Ovary (tissue), 9 donors: ENCODE measurements around the gene NPHP4. TPM values are rescaled to one million over a fixed set of nuclear protein-coding genes. Genes with fewer than 3 reads are reported as not detected.

Experiments used
- DNase-seq, 5 donors: peaks; one replicate each; pipeline ENCODE4 v3.0.0-alpha.2; 2019 to 2020
- H3K27ac ChIP-seq, 2 donors: fragments of 200-600 bp; one replicate each; pipeline versions ENCODE4 v1.5.1 to v1.8.0; 2019 to 2022
- H3K27me3 ChIP-seq: fragments of 200-600 bp; one replicate; pipeline ENCODE4 v1.8.0; 2022
- H3K36me3 ChIP-seq: fragments of 200-600 bp; sonication (generic); one replicate; pipeline ENCODE4 v1.5.1; 2019
- H3K4me1 ChIP-seq: one replicate; pipeline ENCODE4 v1.8.1; 2013; ENCODE audit warnings: mild to moderate bottlenecking, moderate library complexity; ENCODE audit not compliant: insufficient read depth
- H3K4me3 ChIP-seq: fragments of 200-600 bp; sonication (generic); one replicate; pipeline ENCODE4 v1.5.1; 2017
- H3K9me3 ChIP-seq, 2 donors: fragments of 200-600 bp in 1 of 2; sonication (generic) in 1 of 2; one replicate each; pipeline versions ENCODE4 v1.5.1 to v1.8.1; 2013 to 2019; ENCODE audit warnings: mild to moderate bottlenecking in 1 of 2, moderate library complexity in 1 of 2
- CTCF ChIP-seq, 3 donors: fragments of 450-650 bp in 2 of 3; fragments of 200-600 bp in 1 of 3; IDR thresholded peaks; one replicate each; pipeline versions ENCODE4 v1.5.1 to v1.8.0; 2016 to 2022; ENCODE audit warnings: antibody characterized with exemption in 3 of 3, mild to moderate bottlenecking in 1 of 3
- EP300 ChIP-seq: sonication (generic); formaldehyde crosslinking; IDR thresholded peaks from one replicate; pipeline ENCODE4 v1.6.1; 2017; ENCODE audit warnings: antibody characterized with exemption
- POLR2A ChIP-seq: fragments of 450-650 bp; IDR thresholded peaks from one replicate; pipeline ENCODE4 v1.6.1; 2017; ENCODE audit warnings: antibody characterized with exemption, mild to moderate bottlenecking, moderate library complexity
- WGBS, 3 donors: extraction: QIAGEN DNeasy Blood & Tissue Kit in 1 of 3; methylation state at CpG; one replicate each; pipeline versions ENCODE4 v1.1.5 to v1.1.7; 2013 to 2017; 5-methylcytosine and 5-hydroxymethylcytosine counted together
- intact Hi-C, 4 donors: fragments of 100-400 bp; cut with DNase I; formaldehyde crosslinking; loops; one replicate each; pipeline versions ENCODE4 v1.11.0 to v1.15.1; 2022 to 2023
- polyA plus RNA-seq, 2 donors: library from polyadenylated mRNA; stranded (reverse); fragments of 200-250 nt in 1 of 2; fragments of 350-450 nt in 1 of 2; fragmentation: Illumina TruSeq in 1 of 2; extraction: RNeasy Lipid Tissue Mini Kit (QIAGEN cat#74804) in 1 of 2; gene quantifications; one replicate each; pipeline ENCODE4 v1.2.3, GENCODE V29; 2013 to 2014
- total RNA-seq, 7 donors: library from RNA; depleted of rRNA in 2 of 7; stranded (reverse); fragments of >200 nt in 2 of 7; fragmentation: NEBNext Ultra II Directional in 3 of 7; extraction: Animal tissue kit (Norgen Biotek cat#: 25700) in 3 of 7; gene quantifications; one replicate each; pipeline versions ENCODE4 v1.1.0 to v1.2.4, GENCODE V29; 2016 to 2023
- donor health status: DM: no; HTN: no; CAD: no; lungs with moderate emphysema.
- donor health status: DM: no; HTN: no; CAD: no.
- donor health status: Bipolar disorder and iron deficiency.
- donor health status: DM: yes; HTN: yes; CAD: no.
- donor health status: DM: no; HTN: no; CAD: no.
- donor health status: DM: yes; HTN: yes; CAD: no.

The NPHP4 gene
- total and polyA plus RNA-seq, 9 donors, result 1.5 to 20.8 (median 10.7) TPM

GRCh38 chr1:5951846-5952410, 40.3 kb downstream of the NPHP4 start:
- TF ChIP-seq POLR2A (no peak), CTCF (IDR thresholded peaks at IDR 0.05) (no peak), EP300 (no peak)
- WGBS, 3 donors, result 94 to 98% (median 95%) methylated on average over 19 of the region's 19 CpGs

GRCh38 chr1:5950994-5951785, 41.0 kb downstream of the NPHP4 start:
- TF ChIP-seq POLR2A (no peak), CTCF (IDR thresholded peaks at IDR 0.05) (no peak), EP300 (no peak)

More at GRCh38 chr1:5951846-5952410, 40.3 kb downstream of the NPHP4 start:
- H3K4me3 ChIP-seq, result no peak overlapping the region
- DNase-seq, result peak in 1 of 5 donors; percentile 9
- intact Hi-C loops, result no loop called here
- peaks cover 4% of the 10 kb centered on the region for H3K4me1 ChIP-seq
- H3K27me3 ChIP-seq, result no peaks in the 10 kb centered on the region
- no peak overlapping the region for H3K27ac ChIP-seq
- no peaks in the 10 kb centered on the region for H3K36me3 ChIP-seq
- H3K9me3 ChIP-seq, result no peaks in the 10 kb centered on the region

GRCh38 chr1:5950201-5950895, 41.9 kb downstream of the NPHP4 start:
- WGBS, 3 donors, result 95 to 96% (median 96%) methylated on average over 7 of the region's 7 CpGs
- no peak overlapping the region for H3K27ac ChIP-seq
- H3K4me1 ChIP-seq, result peaks cover 4% of the 10 kb centered on the region
- intact Hi-C loops, result no loop called here
- H3K9me3 ChIP-seq, result no peaks in the 10 kb centered on the region
- no peak for TF ChIP-seq POLR2A
- no peak for TF ChIP-seq EP300
- no peak for TF ChIP-seq CTCF (IDR thresholded peaks at IDR 0.05)
- DNase-seq, result peak in 1 of 5 donors; percentile 5
- H3K4me3 ChIP-seq, result no peak overlapping the region
- H3K36me3 ChIP-seq, result no peaks in the 10 kb centered on the region
- H3K27me3 ChIP-seq, result no peaks in the 10 kb centered on the region

More at GRCh38 chr1:5950994-5951785, 41.0 kb downstream of the NPHP4 start:
- no peak overlapping the region for H3K4me3 ChIP-seq
- H3K9me3 ChIP-seq, result no peaks in the 10 kb centered on the region
- no peaks in the 10 kb centered on the region for H3K27me3 ChIP-seq
- peaks cover 4% of the 10 kb centered on the region for H3K4me1 ChIP-seq
- H3K36me3 ChIP-seq, result no peaks in the 10 kb centered on the region
- intact Hi-C loops, result no loop called here
- DNase-seq, result peak in 2 of 5 donors; percentile 8 to 13
- 95 to 97% (median 96%) methylated on average over 24 of the region's 24 CpGs for WGBS, 3 donors
- H3K27ac ChIP-seq, result no peak overlapping the region

- whole genome bisulfite sequencing, 3 donors, result 69 to 85% (median 71%) methylated on average over 4 of the region's 4 CpGs
- DNase-seq, result no peak
- H3K27me3 ChIP-seq, result no peaks in the 10 kb centered on the region
- H3K9me3 ChIP-seq, result no peaks in the 10 kb centered on the region
- H3K27ac ChIP-seq, result no peak overlapping the region
- intact Hi-C loops, result no loop called here
- H3K4me3 ChIP-seq, result no peak overlapping the region
- H3K36me3 ChIP-seq, result no peaks in the 10 kb centered on the region
- no peak for TF ChIP-seq EP300
- TF ChIP-seq POLR2A, result no peak
- no peak for TF ChIP-seq CTCF (IDR thresholded peaks at IDR 0.05)
- H3K4me1 ChIP-seq, result peaks cover 4% of the 10 kb centered on the region
Measured at GRCh38 chr1:5949761-5950100, 42.5 kb downstream of the NPHP4 start.
